Neural cell (in vitro differentiated cells): ENCODE results near the gene THUMPD3. TPM values are rescaled to one million over a fixed set of nuclear protein-coding genes. Genes with fewer than 3 reads are reported as not detected.

ENCODE experiments used
- H2AFZ ChIP-seq: fragments of 200-600, 300-800 bp; sonication (generic), shearing (Covaris generic); 2 replicates; pipeline ENCODE4 v1.6.0; 2014; ENCODE audit warnings: low read depth, mild to moderate bottlenecking, antibody characterized with exemption, low read length, moderate library complexity
- H3F3A ChIP-seq: fragments of 200-600 bp; shearing (Covaris generic); 2 replicates; pipeline ENCODE4 v1.6.1; 2016; ENCODE audit warnings: mild to moderate bottlenecking, moderate library complexity, mixed read lengths, antibody characterized with exemption, low read length; ENCODE audit not compliant: insufficient read depth, poor library complexity, severe bottlenecking
- H3K27ac ChIP-seq: fragments of 200-600, 300-800 bp; sonication (generic), shearing (Covaris generic); 2 replicates; pipeline ENCODE4 v1.5.1; 2014; ENCODE audit warnings: mild to moderate bottlenecking, low read length, moderate library complexity
- H3K27me3 ChIP-seq: fragments of 300-800, 200-600 bp; sonication (generic), shearing (Covaris generic); 2 replicates; pipeline ENCODE4 v1.6.0; 2014; ENCODE audit warnings: mild to moderate bottlenecking, low read depth, low read length, moderate library complexity; ENCODE audit not compliant: insufficient read depth
- H3K36me3 ChIP-seq: fragments of 300-800, 200-600 bp; sonication (generic), shearing (Covaris generic); 2 replicates; pipeline ENCODE4 v1.5.1; 2014; ENCODE audit warnings: mild to moderate bottlenecking, antibody characterized with exemption, low read length, moderate library complexity; ENCODE audit not compliant: insufficient read depth
- H3K4me2 ChIP-seq: fragments of 300-800, 200-600 bp; sonication (generic), shearing (Covaris generic); 2 replicates; pipeline ENCODE4 v1.6.0; 2014; ENCODE audit warnings: mild to moderate bottlenecking, low read length
- H3K4me3 ChIP-seq: fragments of 300-800, 200-600 bp; sonication (generic), shearing (Covaris generic); 2 replicates; pipeline ENCODE4 v1.5.1; 2014; ENCODE audit warnings: mild to moderate bottlenecking, low read length, moderate library complexity
- H3K79me2 ChIP-seq: fragments of 200-600 bp; shearing (Covaris generic); replicated peaks from 2 replicates; pipeline ENCODE4 v1.6.0; 2014; ENCODE audit warnings: mild to moderate bottlenecking, low read length, moderate library complexity; ENCODE audit not compliant: insufficient read depth
- H3K9ac ChIP-seq: fragments of 300-800, 200-600 bp; sonication (generic), shearing (Covaris generic); 2 replicates; pipeline ENCODE4 v1.6.1; 2016; ENCODE audit warnings: mild to moderate bottlenecking, low read length, mixed read lengths
- H3K9me2 ChIP-seq: fragments of 200-600 bp; shearing (Covaris generic); 2 replicates; pipeline ENCODE4 v1.6.1; 2016; ENCODE audit warnings: mild to moderate bottlenecking, low read length, mixed read lengths; ENCODE audit not compliant: insufficient read depth
- H3K9me3 ChIP-seq: fragments of 200-600, 300-800 bp; sonication (generic), shearing (Covaris generic); 2 replicates; pipeline ENCODE4 v1.6.1; 2016; ENCODE audit warnings: mild to moderate bottlenecking, mixed run types, low read length, moderate library complexity, mixed read lengths
- H4K20me1 ChIP-seq: fragments of 200-600 bp; shearing (Covaris generic); 2 replicates; pipeline ENCODE4 v1.6.1; 2016; ENCODE audit warnings: mild to moderate bottlenecking, mixed run types; ENCODE audit not compliant: insufficient read depth
- EP300 ChIP-seq: fragments of 450-650 bp; conservative IDR thresholded peaks from 2 replicates; pipeline ENCODE4 v1.6.1; 2014; ENCODE audit warnings: antibody characterized with exemption, mild to moderate bottlenecking, moderate library complexity; ENCODE audit not compliant: poor library complexity, severe bottlenecking
- EZH2 ChIP-seq: fragments of 200-600, 300-800 bp; shearing (Covaris generic), sonication (generic); IDR thresholded peaks from 2 replicates; pipeline ENCODE4 v1.6.1; 2014; ENCODE audit warnings: antibody characterized with exemption, low read length, borderline replicate concordance, mild to moderate bottlenecking; ENCODE audit not compliant: insufficient read depth, poor library complexity, severe bottlenecking
- MXI1 ChIP-seq: fragments of 450-650 bp; conservative IDR thresholded peaks from 2 replicates; pipeline ENCODE4 v1.6.1; 2014; ENCODE audit warnings: antibody characterized with exemption, mild to moderate bottlenecking; ENCODE audit not compliant: poor library complexity, severe bottlenecking
- POLR2AphosphoS5 ChIP-seq: IDR thresholded peaks from 2 replicates; pipeline ENCODE4 v1.6.1; 2012
- RAD21 ChIP-seq: fragments of 450-650 bp; conservative IDR thresholded peaks from 2 replicates; pipeline ENCODE4 v1.6.1; 2014; ENCODE audit warnings: antibody characterized with exemption, mild to moderate bottlenecking, moderate library complexity
- SMC3 ChIP-seq: fragments of 450-650 bp; conservative IDR thresholded peaks from 2 replicates; pipeline ENCODE4 v1.6.1; 2014; ENCODE audit warnings: antibody characterized with exemption, mild to moderate bottlenecking, moderate library complexity; ENCODE audit not compliant: poor library complexity
- TAF1 ChIP-seq: IDR thresholded peaks from 2 replicates; pipeline ENCODE4 v1.6.1; 2012; ENCODE audit warnings: low read depth
- polyA plus RNA-seq: library from polyadenylated mRNA; depleted of rRNA; stranded (reverse); fragments of >200 nt; gene quantifications from 2 replicates; pipeline ENCODE4 v1.2.3, GENCODE V29; 2014
- TF ChIP-seq, protein P1 (sequence below): fragments of 450-650 bp; IDR thresholded peaks from 2 replicates; pipeline ENCODE4 v1.5.1; 2014; ENCODE audit warnings: antibody characterized with exemption, mild to moderate bottlenecking, moderate library complexity; ENCODE audit not compliant: poor library complexity, severe bottlenecking
- TF ChIP-seq, protein P2 (sequence below): IDR thresholded peaks from 2 replicates; pipeline ENCODE4 v1.6.1; 2012; ENCODE audit warnings: borderline replicate concordance

The THUMPD3 gene
- polyA plus RNA-seq, 1 donor from 2014 or later = 32.6 TPM

DNA sequence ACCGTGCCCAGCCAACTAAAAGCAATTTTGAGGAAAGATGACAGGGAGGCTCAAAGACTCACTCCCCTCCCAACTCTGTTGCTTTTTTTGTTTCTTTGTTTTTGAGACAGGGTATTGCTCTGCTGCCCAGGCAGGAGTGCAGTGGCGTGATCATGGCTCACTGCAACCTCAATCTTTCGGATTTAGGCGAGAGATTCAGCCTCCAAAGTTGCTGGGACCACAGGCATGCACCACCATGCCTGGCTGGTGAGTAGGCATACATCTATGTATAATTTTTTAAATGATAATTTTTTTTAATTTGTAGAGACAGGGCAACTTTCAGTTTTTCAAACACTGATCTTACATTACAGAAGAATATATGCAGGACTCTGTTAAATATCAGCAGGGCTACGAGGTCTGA lies 15.8 kb upstream of the THUMPD3 start:
- Histone ChIP-seq H2AFZ (no peak overlapping the region), H3K79me2 (no peaks in the 10 kb centered on the region), H3K4me3 (no peak overlapping the region), H3K9me2 (no peaks in the 10 kb centered on the region), H3K9ac (no peak overlapping the region), H3K27ac (no peak overlapping the region), H3K4me2 (no peak overlapping the region), H3K36me3 (no peaks in the 10 kb centered on the region), H3K9me3 (no peaks in the 10 kb centered on the region), H3F3A (no peaks in the 10 kb centered on the region), H4K20me1 (no peaks in the 10 kb centered on the region), H3K27me3 (no peaks in the 10 kb centered on the region)
- no peak for TF ChIP-seq MXI1
- no peak for TF ChIP-seq RAD21
- TF ChIP-seq EP300 = no peak
- TF ChIP-seq POLR2AphosphoS5 = no peak
- no peak for TF ChIP-seq EZH2
- no peak for TF ChIP-seq TAF1
- TF ChIP-seq, protein P1, sequence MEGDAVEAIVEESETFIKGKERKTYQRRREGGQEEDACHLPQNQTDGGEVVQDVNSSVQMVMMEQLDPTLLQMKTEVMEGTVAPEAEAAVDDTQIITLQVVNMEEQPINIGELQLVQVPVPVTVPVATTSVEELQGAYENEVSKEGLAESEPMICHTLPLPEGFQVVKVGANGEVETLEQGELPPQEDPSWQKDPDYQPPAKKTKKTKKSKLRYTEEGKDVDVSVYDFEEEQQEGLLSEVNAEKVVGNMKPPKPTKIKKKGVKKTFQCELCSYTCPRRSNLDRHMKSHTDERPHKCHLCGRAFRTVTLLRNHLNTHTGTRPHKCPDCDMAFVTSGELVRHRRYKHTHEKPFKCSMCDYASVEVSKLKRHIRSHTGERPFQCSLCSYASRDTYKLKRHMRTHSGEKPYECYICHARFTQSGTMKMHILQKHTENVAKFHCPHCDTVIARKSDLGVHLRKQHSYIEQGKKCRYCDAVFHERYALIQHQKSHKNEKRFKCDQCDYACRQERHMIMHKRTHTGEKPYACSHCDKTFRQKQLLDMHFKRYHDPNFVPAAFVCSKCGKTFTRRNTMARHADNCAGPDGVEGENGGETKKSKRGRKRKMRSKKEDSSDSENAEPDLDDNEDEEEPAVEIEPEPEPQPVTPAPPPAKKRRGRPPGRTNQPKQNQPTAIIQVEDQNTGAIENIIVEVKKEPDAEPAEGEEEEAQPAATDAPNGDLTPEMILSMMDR = no peak
- TF ChIP-seq, protein P2, sequence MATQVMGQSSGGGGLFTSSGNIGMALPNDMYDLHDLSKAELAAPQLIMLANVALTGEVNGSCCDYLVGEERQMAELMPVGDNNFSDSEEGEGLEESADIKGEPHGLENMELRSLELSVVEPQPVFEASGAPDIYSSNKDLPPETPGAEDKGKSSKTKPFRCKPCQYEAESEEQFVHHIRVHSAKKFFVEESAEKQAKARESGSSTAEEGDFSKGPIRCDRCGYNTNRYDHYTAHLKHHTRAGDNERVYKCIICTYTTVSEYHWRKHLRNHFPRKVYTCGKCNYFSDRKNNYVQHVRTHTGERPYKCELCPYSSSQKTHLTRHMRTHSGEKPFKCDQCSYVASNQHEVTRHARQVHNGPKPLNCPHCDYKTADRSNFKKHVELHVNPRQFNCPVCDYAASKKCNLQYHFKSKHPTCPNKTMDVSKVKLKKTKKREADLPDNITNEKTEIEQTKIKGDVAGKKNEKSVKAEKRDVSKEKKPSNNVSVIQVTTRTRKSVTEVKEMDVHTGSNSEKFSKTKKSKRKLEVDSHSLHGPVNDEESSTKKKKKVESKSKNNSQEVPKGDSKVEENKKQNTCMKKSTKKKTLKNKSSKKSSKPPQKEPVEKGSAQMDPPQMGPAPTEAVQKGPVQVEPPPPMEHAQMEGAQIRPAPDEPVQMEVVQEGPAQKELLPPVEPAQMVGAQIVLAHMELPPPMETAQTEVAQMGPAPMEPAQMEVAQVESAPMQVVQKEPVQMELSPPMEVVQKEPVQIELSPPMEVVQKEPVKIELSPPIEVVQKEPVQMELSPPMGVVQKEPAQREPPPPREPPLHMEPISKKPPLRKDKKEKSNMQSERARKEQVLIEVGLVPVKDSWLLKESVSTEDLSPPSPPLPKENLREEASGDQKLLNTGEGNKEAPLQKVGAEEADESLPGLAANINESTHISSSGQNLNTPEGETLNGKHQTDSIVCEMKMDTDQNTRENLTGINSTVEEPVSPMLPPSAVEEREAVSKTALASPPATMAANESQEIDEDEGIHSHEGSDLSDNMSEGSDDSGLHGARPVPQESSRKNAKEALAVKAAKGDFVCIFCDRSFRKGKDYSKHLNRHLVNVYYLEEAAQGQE = no peak
- no peak for TF ChIP-seq SMC3

DNA sequence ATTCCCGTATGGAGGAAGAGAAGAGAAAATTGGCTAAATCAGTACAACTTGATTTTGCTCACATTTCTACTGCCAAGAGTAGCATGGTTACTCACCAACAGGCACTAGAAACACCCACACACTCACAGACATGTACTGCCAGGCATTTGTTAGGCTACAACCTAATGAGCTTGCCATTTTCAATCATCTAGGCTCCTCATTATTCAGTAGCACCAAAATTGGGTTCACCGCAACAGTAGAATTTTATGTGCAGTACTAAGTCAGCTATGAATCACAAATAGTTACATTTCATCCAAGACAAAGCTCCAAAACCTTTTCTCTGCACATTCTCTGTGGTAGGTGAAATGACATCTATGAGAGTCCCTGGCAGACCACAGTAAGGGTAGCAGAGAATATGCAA lies 15.0 kb upstream of the THUMPD3 start:
- Histone ChIP-seq H3K9me3 (no peaks in the 10 kb centered on the region), H3K36me3 (no peaks in the 10 kb centered on the region), H3K9me2 (no peaks in the 10 kb centered on the region), H3K9ac (no peak overlapping the region), H3K27me3 (no peaks in the 10 kb centered on the region), H2AFZ (no peak overlapping the region), H3K4me3 (no peak overlapping the region), H3K79me2 (no peaks in the 10 kb centered on the region), H3K27ac (no peak overlapping the region), H4K20me1 (no peaks in the 10 kb centered on the region), H3K4me2 (no peak overlapping the region), H3F3A (no peaks in the 10 kb centered on the region)
- no peak for TF ChIP-seq TAF1
- no peak for TF ChIP-seq EZH2
- TF ChIP-seq EP300 = no peak
- TF ChIP-seq, protein P1 = no peak
- no peak for TF ChIP-seq SMC3
- TF ChIP-seq RAD21 = no peak
- TF ChIP-seq POLR2AphosphoS5 = no peak
- TF ChIP-seq MXI1 = no peak
- TF ChIP-seq, protein P2 = no peak
